SU-DHL-6 (cell line): Measurements from ENCODE around the gene POLN.

ENCODE experiments used
- CTCF ChIP-seq: fragments of 200-600 bp; sonication (generic); IDR thresholded peaks from one replicate; pipeline ENCODE4 v1.5.1; 2017; ENCODE audit warnings: antibody characterized with exemption, mild to moderate bottlenecking, low read length, moderate library complexity; ENCODE audit not compliant: insufficient read depth, poor library complexity, severe bottlenecking
- EZH2phosphoT487 ChIP-seq: fragments of 200-600 bp; sonication (generic), shearing (Covaris generic); conservative IDR thresholded peaks from 2 replicates; pipeline ENCODE4 v1.6.1; 2018; ENCODE audit warnings: mild to moderate bottlenecking, antibody characterized with exemption, low read length, moderate library complexity, mixed read lengths

- TF ChIP-seq CTCF (no peak), EZH2phosphoT487 (no peak)
Measured at GRCh38 chr4:2262944-2263250, 21.0 kb upstream of the POLN start.
